Daoy (cell line): ENCODE measurements around the gene KCTD15. TPM values are rescaled to one million over a fixed set of nuclear protein-coding genes. Genes with fewer than 3 reads are reported as not detected.

Source experiments
- DNase-seq: peaks from one replicate; pipeline ENCODE4 v3.0.0-alpha.2; 2015; ENCODE audit warnings: low read depth
- total RNA-seq: library from RNA; depleted of rRNA; stranded (reverse); fragments of >200 nt; shearing (Covaris generic); gene quantifications from 2 replicates; pipeline ENCODE4 v1.2.3, GENCODE V29; 2014

KCTD15 gene
- total RNA-seq, 1 experiment from 2014 or later = 43.3 TPM

DNA sequence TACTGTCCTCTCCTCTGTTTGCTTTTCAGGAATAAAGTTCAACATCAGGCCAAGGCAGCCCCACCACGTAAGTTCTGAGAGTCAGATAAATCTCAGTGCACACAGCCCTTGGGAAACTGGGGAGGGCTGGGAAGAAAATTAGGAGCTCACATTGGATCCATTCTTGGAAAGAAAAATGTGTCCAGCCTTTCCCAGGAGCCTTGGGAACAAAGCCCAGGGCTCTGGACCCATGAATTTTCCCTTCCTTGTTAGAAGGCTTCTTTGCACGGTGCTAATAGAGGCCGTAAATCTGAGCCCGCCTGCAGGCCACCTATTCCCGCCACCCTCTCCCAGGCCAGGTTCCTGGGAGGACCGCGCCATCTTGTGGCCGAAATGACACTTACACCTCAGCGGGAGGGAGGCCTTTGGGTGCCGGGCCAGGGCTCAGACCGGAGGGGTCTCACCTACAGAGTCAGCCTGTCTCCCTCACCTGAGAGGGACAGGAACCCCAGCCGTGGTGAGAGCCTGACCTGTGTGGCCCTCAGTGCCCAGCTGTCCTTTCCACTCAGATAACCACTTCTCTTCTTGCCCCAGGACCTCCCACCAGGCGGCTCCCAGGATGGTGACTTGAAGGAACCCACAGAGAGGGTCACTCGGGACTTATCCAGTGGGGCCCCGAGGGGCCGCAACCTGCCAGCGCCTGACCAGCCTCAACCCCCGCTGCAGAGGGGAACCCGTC lies 25.1 kb upstream of the KCTD15 start:
- DNase-seq = peak; percentile 80

DNA sequence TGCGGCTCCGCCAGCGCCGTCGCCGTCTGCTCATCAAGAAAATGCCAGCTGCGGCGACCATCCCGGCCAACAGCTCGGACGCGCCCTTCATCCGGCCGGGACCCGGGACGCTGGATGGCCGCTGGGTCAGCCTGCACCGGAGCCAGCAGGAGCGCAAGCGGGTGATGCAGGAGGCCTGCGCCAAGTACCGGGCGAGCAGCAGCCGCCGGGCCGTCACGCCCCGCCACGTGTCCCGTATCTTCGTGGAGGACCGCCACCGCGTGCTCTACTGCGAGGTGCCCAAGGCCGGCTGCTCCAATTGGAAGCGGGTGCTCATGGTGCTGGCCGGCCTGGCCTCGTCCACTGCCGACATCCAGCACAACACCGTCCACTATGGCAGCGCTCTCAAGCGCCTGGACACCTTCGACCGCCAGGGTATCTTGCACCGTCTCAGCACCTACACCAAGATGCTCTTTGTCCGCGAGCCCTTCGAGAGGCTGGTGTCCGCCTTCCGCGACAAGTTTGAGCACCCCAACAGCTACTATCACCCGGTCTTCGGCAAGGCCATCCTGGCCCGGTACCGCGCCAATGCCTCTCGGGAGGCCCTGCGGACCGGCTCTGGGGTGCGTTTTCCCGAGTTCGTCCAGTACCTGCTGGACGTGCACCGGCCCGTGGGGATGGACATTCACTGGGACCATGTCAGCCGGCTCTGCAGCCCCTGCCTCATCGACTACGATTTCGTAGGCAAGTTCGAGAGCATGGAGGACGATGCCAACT lies 24.4 kb upstream of the KCTD15 start:
- no peak for DNase-seq

DNA sequence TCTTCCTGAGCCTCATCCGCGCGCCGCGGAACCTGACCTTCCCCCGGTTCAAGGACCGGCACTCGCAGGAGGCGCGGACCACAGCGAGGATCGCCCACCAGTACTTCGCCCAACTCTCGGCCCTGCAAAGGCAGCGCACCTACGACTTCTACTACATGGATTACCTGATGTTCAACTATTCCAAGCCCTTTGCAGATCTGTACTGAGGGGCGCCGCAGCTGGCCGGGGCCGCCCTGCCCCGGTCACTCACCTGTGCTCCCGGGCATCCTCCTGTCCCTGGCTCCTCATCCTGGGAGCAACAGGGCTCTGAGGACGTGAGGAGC lies 23.9 kb upstream of the KCTD15 start:
- DNase-seq = no peak

DNA sequence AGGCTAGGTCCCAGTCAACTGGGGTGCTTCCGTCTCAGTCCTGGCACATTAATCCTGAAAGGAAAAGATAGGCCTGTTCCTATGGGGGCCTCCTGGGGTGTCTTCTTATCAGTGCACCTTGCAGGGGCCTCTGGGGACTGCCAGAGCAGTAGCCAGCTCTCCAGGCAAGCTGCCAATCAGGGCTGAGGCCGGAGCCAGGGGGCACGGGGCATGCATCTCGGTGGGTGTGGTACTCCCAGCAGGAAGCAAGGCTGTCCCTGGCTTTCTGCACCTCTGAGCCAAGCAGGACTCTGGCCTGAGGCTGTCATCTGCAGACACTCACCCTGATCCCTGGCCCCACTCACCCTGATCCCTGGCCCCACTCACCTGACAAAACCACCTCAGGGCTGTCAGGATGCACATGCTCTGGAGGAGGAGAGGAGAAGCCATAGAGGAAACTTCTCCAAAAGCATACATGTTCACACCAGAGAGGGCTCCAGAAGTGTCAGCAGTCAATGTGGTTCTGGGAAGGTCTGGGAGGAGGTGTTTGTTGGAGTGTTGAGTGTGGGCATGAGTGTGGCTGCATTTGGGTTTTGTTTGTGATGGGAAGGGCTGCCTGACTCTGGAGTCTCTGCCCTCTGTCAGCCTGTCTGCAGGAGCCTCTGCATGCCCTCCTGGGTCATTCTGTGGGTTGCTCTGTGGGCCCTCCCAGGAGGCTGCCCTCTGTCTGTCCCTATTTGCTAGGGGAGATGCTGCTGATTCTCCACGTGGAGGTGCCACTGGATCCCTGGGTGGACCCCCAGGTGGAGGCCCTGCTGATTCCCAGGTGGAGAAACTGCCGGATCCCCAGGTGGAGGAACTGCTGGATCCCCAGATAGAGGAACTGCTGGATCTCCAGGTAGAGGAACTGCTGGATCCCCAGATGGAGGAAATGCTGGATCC lies 22.7 kb upstream of the KCTD15 start:
- no peak for DNase-seq

DNA sequence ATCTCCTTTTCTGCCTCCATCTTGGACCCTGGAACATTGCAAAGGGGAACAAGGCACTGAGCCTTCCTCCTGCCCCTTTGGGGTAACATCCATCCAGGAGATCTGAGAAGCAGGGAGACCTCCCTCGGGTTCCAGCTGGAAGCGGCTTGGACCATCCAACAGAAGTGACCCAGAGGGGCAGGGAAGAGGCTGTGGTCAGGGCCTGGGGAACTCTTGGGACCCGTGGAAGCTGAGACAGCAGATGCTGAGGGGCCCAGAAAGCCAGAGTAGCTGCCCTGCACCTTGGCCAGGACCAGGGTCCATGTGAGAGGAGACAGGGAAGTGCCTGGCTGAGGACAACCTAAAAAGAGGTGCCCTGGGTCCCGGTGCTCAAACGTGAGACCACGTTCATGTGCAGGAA lies 21.9 kb upstream of the KCTD15 start:
- DNase-seq = no peak

- no peak for DNase-seq
Observed at GRCh38 chr19:33775731-33776487, 20.8 kb upstream of the KCTD15 start.

- DNase-seq = no peak
Observed at GRCh38 chr19:33777351-33777750, 19.3 kb upstream of the KCTD15 start.

- DNase-seq = no peak
Observed at GRCh38 chr19:33777753-33778088, 18.9 kb upstream of the KCTD15 start.

GRCh38 chr19:33778089-33778791 lies 18.4 kb upstream of the KCTD15 start:
- DNase-seq = peak; percentile 84

- DNase-seq = no peak
Observed at GRCh38 chr19:33779849-33780248, 16.8 kb upstream of the KCTD15 start.

DNA sequence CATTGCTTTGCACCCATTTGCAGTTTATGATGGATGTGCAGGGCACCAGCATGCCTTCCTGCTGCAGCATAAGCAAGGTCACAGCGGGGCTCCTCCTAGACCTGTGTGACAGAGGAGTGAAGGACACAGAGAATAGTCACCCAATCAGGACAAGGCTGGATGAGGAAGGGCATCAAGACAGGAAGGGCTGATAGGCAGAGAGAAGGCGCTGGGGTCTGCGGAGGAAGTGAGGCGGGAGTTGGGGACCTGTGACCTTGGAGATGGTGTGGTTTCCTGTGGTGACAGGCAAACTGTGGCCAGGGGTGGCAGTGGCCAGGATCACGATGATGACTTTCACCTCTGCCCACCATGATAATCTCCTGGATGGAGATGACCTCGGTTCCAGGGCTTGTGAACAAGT lies 16.4 kb upstream of the KCTD15 start:
- no peak for DNase-seq

DNA sequence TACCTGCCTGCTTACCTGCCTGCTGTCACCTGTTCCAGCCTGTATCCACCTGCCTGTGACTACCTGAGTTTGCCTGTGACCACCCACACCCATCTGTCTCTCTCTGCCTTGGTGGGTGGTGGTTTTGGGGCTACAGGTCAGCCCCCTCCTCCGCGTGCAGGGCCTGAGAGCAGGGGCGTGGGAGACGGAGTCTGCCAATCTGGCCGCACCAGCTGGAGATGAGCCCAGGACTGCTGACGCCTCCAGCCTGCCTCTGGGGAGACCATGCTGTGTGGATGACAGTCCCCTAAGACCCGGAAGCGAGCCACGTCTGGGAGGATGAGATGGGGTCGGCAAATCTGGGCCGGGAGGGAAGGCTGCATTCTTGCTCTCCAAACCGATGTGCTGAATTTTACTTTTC lies 15.9 kb upstream of the KCTD15 start:
- DNase-seq = peak; percentile 36

GRCh38 chr19:33781415-33781935 lies 15.2 kb upstream of the KCTD15 start:
- no peak for DNase-seq

DNA sequence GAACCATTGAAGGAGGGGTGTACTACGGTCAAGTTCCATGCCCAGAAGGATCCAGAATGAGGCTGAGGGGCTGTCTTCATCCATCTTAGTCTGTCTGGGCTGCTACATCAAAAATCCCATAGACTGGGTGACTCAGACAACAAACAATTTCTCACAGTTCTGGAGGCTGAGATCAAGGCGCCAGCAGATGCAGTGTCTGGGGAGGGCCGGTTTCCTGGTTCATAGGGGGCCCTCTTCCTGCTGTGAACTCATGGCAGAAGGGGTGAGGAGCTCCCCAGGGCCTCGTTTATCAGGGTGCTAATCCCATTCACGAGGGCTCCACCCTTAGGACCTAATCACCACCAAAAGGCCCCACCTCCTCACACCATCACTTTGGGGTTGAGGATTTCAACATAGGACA lies 14.7 kb upstream of the KCTD15 start:
- DNase-seq = peak; percentile 74

DNA sequence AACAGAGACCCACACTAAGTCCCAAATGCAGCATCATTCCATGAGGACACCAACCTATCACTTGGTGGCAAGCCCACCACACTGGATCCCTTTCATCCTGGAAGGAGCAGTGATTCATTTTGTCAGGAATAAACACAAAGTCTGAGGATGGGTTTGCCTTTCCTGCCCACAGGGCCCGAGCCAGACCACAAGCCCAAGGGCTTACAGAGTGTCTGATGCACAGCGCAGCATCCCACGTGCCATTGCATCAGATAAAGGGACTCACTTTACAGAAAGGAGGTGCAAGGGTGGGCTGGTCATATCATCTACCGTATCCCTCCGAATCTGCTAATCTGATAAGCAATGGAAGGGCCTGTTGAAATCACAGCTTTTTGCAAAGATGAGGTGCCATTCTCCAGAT lies 12.2 kb upstream of the KCTD15 start:
- DNase-seq = peak; percentile 66

DNA sequence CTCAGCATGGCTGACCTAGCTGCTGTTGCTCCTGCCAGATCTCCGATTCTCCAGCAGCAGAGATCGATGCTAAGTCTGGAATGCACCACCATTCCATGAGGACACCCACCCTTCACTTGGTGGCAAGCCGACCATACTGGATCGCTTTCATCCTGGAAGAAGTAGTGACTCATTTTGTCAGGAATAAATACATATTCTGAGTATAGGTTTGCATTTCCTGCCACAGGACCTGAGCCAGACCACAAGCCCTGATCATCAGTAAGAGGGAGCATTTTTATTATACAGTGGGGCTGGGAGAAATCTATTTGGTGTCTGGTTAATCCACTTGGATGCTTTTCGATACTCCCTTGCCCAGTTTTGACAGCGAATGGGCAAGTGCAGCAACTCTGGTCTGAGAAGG lies 10.9 kb upstream of the KCTD15 start:
- peak; percentile 72 for DNase-seq

DNA sequence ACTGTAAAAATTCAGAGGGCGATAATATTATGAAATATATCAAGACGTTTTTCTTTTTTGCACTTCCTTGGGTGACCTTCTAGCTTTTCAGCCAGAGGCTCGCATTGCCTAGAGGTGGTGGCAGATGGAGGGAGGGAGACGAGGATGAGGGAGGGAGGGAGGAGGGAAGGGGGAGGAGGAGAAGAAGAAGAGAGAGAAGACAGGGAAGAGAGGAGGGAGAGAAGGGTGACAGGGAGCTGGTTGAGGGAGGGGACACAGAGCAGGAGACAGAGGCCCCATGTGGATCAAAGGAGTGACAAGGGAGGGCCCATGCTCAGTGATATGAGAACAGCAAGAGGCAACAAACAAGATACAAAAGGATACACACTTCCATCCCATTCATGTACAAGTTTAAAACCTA lies 8.0 kb upstream of the KCTD15 start:
- DNase-seq = no peak

DNA sequence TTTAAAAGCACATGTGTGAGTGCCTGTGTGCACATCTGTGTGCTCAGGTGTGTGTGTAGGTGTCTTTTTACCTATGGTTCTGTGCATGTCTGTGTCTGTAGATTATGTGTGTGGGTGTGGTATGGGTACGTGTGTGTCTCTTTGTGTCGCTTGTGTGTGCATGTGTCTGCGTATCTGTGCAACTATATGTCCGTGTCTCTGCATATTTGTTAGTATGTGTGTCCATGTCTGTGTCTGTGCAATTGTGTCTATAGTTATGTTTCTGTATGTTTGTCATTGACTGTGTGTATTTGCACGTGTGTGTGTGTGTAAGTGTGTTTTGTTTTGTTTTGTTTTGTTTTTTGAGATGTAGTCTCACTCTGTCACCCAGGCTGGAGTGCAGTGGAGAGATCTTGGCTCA lies 7.3 kb upstream of the KCTD15 start:
- no peak for DNase-seq

- no peak for DNase-seq
Observed at GRCh38 chr19:33794683-33795369, 1.8 kb upstream of the KCTD15 start.

GRCh38 chr19:33795370-33796163 lies 1.1 kb upstream of the KCTD15 start:
- DNase-seq = peak; percentile 90
